ENCODE results near the gene ERI2.

DNA sequence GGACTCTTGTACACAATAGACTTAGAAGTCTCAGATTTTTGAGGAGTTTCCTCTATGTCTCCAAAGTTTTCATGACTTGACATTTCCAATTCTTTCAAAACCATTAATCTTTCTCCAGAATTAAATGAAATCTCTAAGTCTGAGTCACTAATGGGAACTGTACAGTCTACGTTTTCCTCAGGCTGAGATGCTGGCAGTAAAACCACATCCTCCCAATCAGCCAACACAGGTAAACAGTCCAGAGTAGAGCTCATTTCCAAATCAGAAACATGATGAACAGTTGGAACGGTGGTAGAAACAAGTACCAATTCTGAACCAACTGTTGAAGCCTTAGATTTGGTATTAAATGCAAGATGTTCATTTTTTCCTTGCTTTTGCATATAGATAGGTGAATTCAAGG is 7.9 kb downstream of the ERI2 start:
- no peak for TF ChIP-seq EZH2phosphoT487 (IDR thresholded peaks at IDR 0.05; ENCODE audit: borderline replicate concordance, low read length)
- TF ChIP-seq, protein P1, sequence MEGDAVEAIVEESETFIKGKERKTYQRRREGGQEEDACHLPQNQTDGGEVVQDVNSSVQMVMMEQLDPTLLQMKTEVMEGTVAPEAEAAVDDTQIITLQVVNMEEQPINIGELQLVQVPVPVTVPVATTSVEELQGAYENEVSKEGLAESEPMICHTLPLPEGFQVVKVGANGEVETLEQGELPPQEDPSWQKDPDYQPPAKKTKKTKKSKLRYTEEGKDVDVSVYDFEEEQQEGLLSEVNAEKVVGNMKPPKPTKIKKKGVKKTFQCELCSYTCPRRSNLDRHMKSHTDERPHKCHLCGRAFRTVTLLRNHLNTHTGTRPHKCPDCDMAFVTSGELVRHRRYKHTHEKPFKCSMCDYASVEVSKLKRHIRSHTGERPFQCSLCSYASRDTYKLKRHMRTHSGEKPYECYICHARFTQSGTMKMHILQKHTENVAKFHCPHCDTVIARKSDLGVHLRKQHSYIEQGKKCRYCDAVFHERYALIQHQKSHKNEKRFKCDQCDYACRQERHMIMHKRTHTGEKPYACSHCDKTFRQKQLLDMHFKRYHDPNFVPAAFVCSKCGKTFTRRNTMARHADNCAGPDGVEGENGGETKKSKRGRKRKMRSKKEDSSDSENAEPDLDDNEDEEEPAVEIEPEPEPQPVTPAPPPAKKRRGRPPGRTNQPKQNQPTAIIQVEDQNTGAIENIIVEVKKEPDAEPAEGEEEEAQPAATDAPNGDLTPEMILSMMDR (conservative IDR thresholded peaks at IDR 0.05; ENCODE audit: low read depth, low read length), result no peak
